NCI-H1092 treated with DMSO at 0.1 percent for 48 hours (cell line): ENCODE data around the gene ARPC4.

Experiments
- DNase-seq: peaks from one replicate; lab custom pipeline; 2025; lab: John Stamatoyannopoulos, UW

ARPC4 gene

DNA sequence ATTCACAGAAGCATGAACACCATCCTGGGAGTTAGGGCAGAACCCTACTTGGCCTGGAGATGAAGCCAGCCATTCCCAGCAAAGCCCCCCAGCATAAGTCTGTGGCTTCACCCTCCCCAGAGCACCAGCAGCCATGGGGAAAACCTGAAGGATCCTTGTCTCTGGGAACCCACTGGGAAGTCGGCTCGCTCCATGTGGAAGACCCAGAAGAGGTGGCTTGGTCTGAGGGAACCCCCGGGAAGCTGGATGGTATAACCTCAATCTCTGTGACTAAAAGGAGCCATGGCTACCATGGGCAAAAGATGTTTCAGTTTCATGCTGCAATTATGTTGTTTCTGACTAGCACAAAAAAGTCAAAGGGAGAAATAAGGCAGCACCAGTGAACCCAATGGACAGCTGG, 62.7 kb downstream of the ARPC4 start:
- DNase-seq = no peak
